Lung (tissue), 12 donors: ENCODE data around the gene ZBP1. TPM values are rescaled to one million over a fixed set of nuclear protein-coding genes. Genes with fewer than 3 reads are reported as not detected.
A peak's percentile ranks its signal among the peaks of the same experiment; 100 is the strongest.

Source experiments
- ATAC-seq: fragments of 200-7000 bp; cut with Tn5 transposase; one replicate; pipeline ENCODE4 v1.9.1; 2020; ENCODE audit warnings: moderate number of reproducible peaks; ENCODE audit not compliant: insufficient read depth, low FRiP score
- DNase-seq, 3 donors: peaks; one replicate each; pipeline ENCODE4 v3.0.0-alpha.2; 2013 to 2017
- H3K27ac ChIP-seq, 2 donors: one replicate each; pipeline ENCODE4 v1.5.1; 2013; ENCODE audit warnings: mild to moderate bottlenecking in 2 of 2, moderate library complexity in 2 of 2, control low read depth in 1 of 2, inconsistent platforms in 1 of 2, low read depth in 1 of 2, low read length in 1 of 2
- H3K27me3 ChIP-seq, 3 donors: one replicate each; pipeline ENCODE4 v1.5.1; 2013; ENCODE audit warnings: low read length in 2 of 3; ENCODE audit not compliant: control insufficient read depth in 3 of 3, insufficient read depth in 3 of 3
- H3K36me3 ChIP-seq, 4 donors: one replicate each; pipeline ENCODE4 v1.5.1; 2013; ENCODE audit warnings: low read length in 4 of 4, mild to moderate bottlenecking in 1 of 4, moderate library complexity in 1 of 4; ENCODE audit not compliant: control insufficient read depth in 4 of 4, insufficient read depth in 4 of 4
- H3K4me1 ChIP-seq, 5 donors: one replicate each; pipeline ENCODE4 v1.5.1; 2013; ENCODE audit warnings: low read length in 5 of 5, mild to moderate bottlenecking in 2 of 5, moderate library complexity in 1 of 5; ENCODE audit not compliant: control insufficient read depth in 5 of 5, insufficient read depth in 5 of 5
- H3K4me3 ChIP-seq: one replicate; pipeline ENCODE4 v1.5.1; 2013; ENCODE audit warnings: mild to moderate bottlenecking, control low read depth, moderate library complexity
- H3K9ac ChIP-seq, 2 donors: one replicate each; pipeline ENCODE4 v1.5.1; 2013; ENCODE audit warnings: low read length in 2 of 2, control low read depth in 1 of 2; ENCODE audit not compliant: insufficient read depth in 1 of 2
- H3K9me3 ChIP-seq, 4 donors: one replicate each; pipeline ENCODE4 v1.5.1; 2013; ENCODE audit warnings: low read length in 3 of 4, mild to moderate bottlenecking in 1 of 4, moderate library complexity in 1 of 4; ENCODE audit not compliant: control insufficient read depth in 4 of 4, insufficient read depth in 3 of 4
- CTCF ChIP-seq: IDR thresholded peaks from 2 replicates; pipeline ENCODE4 v1.5.1; 2012; ENCODE audit warnings: mild to moderate bottlenecking; ENCODE audit errors: control extremely low read depth, extremely low read depth
- WGBS, 2 donors: extraction: QIAGEN DNeasy Blood & Tissue Kit; methylation state at CpG; one replicate each; pipeline ENCODE4 v1.1.7; 2013; 5-methylcytosine and 5-hydroxymethylcytosine counted together
- polyA plus RNA-seq, 2 donors: library from polyadenylated mRNA; stranded (reverse); fragments of 200-250 nt; gene quantifications; one replicate each; pipeline ENCODE4 v1.2.1, GENCODE V29; 2013
- total RNA-seq, 2 donors: library from RNA; depleted of rRNA in 1 of 2; stranded (reverse); fragments of >200 nt in 1 of 2; gene quantifications; one replicate each; pipeline ENCODE4 v1.2.1, GENCODE V29; 2014 to 2021
- donor health status: control.
- donor health status: control.
- donor health status: Bipolar disorder and iron deficiency.
- donor health status: healthy.
- donor health status: DM: yes; HTN: yes; CAD: no.

Gene ZBP1
- total and polyA plus RNA-seq, 4 donors = 1.3 to 5.3 (median 2.5) TPM

- H3K36me3 ChIP-seq = no peaks in the 10 kb centered on the region
- no peak overlapping the region for H3K27ac ChIP-seq
- no peaks in the 10 kb centered on the region for H3K9me3 ChIP-seq
- 86% methylated on average over 24 of the region's 24 CpGs for WGBS, 2 donors
- no peak overlapping the region for H3K9ac ChIP-seq
- ATAC-seq (no peak), DNase-seq (no peak)
- peaks cover 0 to 11% (median 0%) of the 10 kb centered on the region in 3 donors for H3K27me3 ChIP-seq
- H3K4me3 ChIP-seq = no peak overlapping the region
- TF ChIP-seq CTCF = no peak
- no peaks in the 10 kb centered on the region for H3K4me1 ChIP-seq
These were observed 58.6 kb downstream of the ZBP1 start for GRCh38 chr20:57561356-57562279.

DNA sequence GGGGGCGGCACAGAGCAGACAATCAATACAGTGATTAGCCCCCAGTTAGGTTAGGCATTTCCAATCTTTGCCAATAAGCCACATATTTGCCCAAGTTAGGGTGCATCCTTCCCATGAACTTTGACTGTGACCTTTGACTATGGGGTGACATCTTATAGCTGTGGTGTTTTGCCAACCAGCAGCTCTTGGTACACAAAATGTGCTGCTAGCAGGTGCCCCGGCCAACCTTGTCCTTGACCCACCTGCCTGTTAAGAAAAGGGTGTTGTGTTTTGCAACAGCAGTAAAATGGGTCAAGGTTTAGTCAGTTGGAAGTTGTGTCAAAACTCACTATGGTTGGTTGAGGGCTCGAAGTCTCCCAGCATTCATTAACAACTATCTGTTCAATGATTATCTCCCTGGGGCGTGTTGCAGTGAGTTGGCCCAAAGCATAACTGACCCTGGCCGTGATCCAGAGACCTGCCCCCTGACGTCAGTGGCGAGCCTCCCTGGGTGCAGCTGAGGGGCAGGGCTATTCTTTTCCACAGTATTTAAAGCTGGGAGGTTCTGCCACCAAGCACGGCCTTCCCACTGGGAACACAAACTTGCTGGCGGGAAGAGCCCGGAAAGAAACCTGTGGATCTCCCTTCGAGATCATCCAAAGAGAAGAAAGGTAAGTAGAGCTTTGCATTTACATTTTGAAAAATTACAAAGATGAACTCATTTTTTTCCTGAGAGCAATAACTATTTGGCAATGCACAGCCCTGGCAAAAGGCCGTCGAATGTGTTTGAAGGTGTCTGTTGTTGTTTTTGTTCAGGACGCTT lies 59.5 kb downstream of the ZBP1 start, which contains the start of gene PCK1:
TSS of gene PCK1 (plus strand) at position 557 of the 802 bp plus-strand sequence. CDS start 302 bp downstream, outside the sequence.
- ATAC-seq = no peak
- Histone ChIP-seq H3K27me3 (peaks cover 0 to 9% (median 3%) of the 10 kb centered on the region in 3 donors), H3K4me1 (no peaks in the 10 kb centered on the region), H3K36me3 (no peaks in the 10 kb centered on the region), H3K9me3 (no peaks in the 10 kb centered on the region), H3K27ac (no peak within 1 kb of the TSS), H3K4me3 (no peak within 1 kb of the TSS), H3K9ac (no peak within 1 kb of the TSS)
- no peak for TF ChIP-seq CTCF
- peak; percentile 57 to 77 (median 71) for DNase-seq
- WGBS, 2 donors = 71 to 82% methylated on average over 14 of the region's 14 CpGs

DNA sequence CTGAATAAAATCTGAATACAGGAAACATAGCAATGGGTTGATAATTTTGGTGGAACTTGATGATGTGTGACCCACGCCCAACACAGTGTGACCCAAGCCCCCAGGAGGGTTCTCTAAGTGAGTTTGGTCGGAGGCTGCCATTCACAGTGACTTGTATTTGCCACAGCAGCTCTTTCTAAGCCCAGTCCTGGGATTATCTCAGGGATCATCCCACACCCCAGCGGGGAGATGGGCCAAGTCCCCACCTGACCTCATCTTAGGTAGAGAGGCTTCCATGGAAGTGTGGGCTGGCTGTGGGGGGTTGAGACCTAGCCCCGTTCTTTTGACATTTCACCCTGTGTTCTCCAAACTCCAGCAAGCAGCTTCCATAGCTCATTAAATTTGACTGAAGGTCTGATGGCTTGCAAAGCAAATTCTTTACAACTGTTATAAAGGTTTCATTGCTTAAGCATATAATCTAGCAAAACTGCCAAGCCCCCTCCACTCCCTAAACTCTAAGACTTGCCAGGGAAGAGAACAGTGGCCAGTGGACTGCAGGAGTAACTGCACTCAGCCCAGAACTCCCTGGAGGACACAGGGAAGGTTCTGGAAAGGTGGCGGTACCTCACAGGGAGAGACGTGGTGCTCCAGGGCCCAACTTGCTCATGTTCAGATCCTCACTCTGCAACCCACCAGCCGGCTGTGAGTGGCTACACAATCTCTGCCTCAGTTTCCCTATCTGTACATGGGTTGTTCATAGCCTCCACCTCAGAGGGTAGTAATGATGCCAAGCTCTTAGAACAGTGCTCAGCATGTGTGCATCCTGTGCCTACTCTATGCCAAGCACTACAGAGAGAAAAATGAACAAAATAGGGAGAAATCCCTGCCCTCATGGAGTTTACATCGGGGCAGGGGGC lies 60.3 kb downstream of the ZBP1 start:
- ATAC-seq = no peak
- no peak for DNase-seq

More for the DNA sequence above, 60.3 kb downstream of the ZBP1 start:
- WGBS, 2 donors = 87 to 88% methylated on average over 8 of the region's 8 CpGs
- Histone ChIP-seq H3K27me3 (peaks cover 0 to 5% (median 3%) of the 10 kb centered on the region in 3 donors), H3K4me3 (no peak overlapping the region), H3K4me1 (no peaks in the 10 kb centered on the region), H3K27ac (no peak overlapping the region), H3K36me3 (no peaks in the 10 kb centered on the region), H3K9me3 (no peaks in the 10 kb centered on the region), H3K9ac (no peak overlapping the region)
- TF ChIP-seq CTCF = no peak
